Cardiac septum (tissue), 1 donor: Measurements from ENCODE around the gene CCSER2. TPM values are rescaled to one million over a fixed set of nuclear protein-coding genes. Genes with fewer than 3 reads are reported as not detected.

Experiments
- DNase-seq: peaks from one replicate; pipeline ENCODE4 v3.0.0-alpha.2; 2020; ENCODE audit warnings: low spot score
- intact Hi-C: fragments of 100-400 bp; cut with DNase I; formaldehyde crosslinking; loops from one replicate; pipeline ENCODE4 v1.14.0; 2022
- total RNA-seq: library from RNA; stranded (reverse); fragmentation: NEBNext Ultra II Directional; extraction: Animal tissue kit (Norgen Biotek cat#: 25700); gene quantifications from one replicate; pipeline ENCODE4 v1.2.1, GENCODE V29; 2021
- donor health status: DM: no; HTN: no; CAD: no.

Gene CCSER2
- total RNA-seq, 1 donor from 2014 or later, result 193 TPM

DNA sequence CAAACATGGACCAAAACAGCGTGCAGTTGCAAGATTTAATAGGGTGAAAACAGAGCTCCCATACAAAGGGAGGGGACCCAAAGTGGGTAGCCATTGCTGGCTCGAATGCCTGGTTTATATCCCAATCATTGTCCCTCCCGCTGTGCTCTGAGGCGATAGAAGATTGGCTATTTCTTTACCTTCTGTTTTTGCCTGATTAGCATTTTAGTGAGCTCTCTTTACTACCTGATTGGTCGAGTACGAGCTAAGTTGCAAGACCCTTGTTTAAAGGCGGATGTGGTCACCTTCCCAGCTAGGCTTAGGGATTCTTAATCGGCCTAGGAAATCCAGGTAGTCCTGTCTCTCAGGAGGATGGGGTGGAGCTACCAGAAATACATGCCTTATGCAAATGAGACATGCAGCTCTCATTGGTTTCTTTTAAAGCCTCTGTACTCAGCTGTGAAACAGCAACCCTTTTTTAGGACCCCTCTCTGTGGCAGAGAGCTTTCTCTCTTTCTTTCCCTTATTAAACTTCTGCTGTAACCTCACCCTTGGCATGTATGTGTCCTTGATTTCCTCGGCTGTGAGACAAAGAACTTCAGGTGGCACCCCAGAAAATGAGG, 202.4 kb downstream of the CCSER2 start:
- intact Hi-C loops, result no loop called here
- DNase-seq, result no peak

- DNase-seq, result no peak
- intact Hi-C loops, result no loop called here
Observed at GRCh38 chr10:84531396-84531795, 203.0 kb downstream of the CCSER2 start.

- intact Hi-C loops, result no loop called here
- no peak for DNase-seq
Observed at GRCh38 chr10:84534168-84534567, 205.8 kb downstream of the CCSER2 start.

GRCh38 chr10:84537447-84537931, 209.1 kb downstream of the CCSER2 start:
- no peak for DNase-seq
- intact Hi-C loops, result loop anchor here (1.0 to 5.0 kb wide), 3 partner anchors 110 to 273 kb away; no protein-coding TSS in a partner anchor

GRCh38 chr10:84538036-84538435, 209.6 kb downstream of the CCSER2 start:
- intact Hi-C loops, result loop anchor here (5.0 kb wide), 1 partner anchor 111 kb away; no protein-coding TSS in a partner anchor
- no peak for DNase-seq

GRCh38 chr10:84539216-84539615, 210.8 kb downstream of the CCSER2 start:
- DNase-seq, result no peak
- intact Hi-C loops, result loop anchor here (5.0 kb wide), 1 partner anchor 112 kb away; no protein-coding TSS in a partner anchor

DNA sequence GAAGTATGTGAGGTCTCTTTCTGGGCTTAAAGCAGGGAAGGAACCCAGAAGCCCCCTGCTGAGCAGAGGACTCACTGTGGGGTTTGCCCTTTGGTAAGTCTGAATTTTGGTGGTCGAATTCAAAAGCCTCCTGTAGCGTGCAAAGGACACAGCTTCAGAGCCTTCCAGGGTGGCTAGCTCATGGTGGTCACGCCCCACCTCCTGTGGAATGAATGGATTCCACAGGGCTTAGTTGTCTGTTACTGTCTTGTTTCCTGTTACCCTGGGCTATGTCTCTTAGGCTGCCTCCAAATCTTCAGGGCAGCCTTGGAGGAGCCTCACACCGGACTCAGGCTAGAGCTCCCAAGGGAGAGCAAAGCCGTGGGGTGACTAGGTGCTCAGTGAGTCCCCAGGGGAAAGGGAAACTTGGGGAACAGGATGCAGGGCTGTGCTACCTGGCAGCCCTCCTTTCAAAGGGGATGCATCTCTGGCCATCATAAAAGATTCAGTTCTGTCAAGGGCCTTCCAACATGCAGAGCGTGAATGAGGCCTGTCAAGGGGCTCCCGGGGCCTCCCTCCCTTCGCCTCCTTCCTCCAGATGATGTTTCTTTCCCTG, 211.7 kb downstream of the CCSER2 start:
- no peak for DNase-seq
- intact Hi-C loops, result no loop called here

GRCh38 chr10:84540617-84541288, 212.4 kb downstream of the CCSER2 start:
- intact Hi-C loops, result no loop called here
- no peak for DNase-seq

- DNase-seq, result no peak
- intact Hi-C loops, result no loop called here
Observed at GRCh38 chr10:84541289-84541637, 212.9 kb downstream of the CCSER2 start.

- intact Hi-C loops, result no loop called here
- DNase-seq, result no peak
Observed at GRCh38 chr10:84542522-84543490, 214.4 kb downstream of the CCSER2 start.

GRCh38 chr10:84543948-84544347, 215.6 kb downstream of the CCSER2 start:
- intact Hi-C loops, result no loop called here

DNA sequence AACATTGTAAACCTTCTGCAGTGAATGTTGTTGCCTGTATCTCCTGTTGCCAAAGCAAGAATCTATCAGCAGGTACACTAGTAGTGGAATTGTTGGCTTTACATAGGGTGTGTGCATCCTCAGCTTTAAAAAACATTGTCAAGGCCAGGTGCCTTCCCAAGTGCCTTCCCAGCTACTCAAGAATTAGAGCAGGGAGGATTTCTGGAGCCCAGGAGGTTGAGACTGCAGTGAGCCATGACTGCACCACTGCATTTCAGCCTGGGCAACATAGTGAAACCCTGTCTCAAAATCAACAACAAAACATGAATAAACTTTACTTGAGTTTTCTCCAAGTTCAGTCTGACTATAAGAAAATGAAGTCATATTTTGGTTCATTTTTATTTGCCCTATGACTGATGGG, 217.3 kb downstream of the CCSER2 start:
- no peak for DNase-seq
- intact Hi-C loops, result no loop called here

More at GRCh38 chr10:84543948-84544347, 215.6 kb downstream of the CCSER2 start:
- no peak for DNase-seq

DNA sequence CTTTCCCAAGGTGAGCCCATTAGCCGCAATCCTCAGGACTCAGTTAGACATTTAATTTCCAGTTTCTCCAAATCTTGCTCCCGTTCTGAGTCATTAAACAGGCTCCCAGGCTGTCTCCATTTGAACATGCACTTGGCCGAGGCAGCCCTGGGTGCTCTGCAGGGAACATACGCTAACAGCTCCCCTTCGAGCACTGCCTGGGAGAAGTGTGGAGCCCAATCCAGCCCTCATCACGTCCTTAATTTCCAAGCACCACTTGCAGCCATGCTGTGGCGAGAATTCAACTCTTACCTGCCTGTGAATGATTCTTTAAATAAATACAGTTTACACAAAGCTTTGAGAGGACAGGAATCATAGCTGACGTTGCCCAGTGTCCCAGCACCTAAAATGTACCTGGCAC, 218.2 kb downstream of the CCSER2 start:
- intact Hi-C loops, result no loop called here
- no peak for DNase-seq

- DNase-seq, result no peak
- intact Hi-C loops, result no loop called here
Observed at GRCh38 chr10:84547616-84548015, 219.2 kb downstream of the CCSER2 start.

DNA sequence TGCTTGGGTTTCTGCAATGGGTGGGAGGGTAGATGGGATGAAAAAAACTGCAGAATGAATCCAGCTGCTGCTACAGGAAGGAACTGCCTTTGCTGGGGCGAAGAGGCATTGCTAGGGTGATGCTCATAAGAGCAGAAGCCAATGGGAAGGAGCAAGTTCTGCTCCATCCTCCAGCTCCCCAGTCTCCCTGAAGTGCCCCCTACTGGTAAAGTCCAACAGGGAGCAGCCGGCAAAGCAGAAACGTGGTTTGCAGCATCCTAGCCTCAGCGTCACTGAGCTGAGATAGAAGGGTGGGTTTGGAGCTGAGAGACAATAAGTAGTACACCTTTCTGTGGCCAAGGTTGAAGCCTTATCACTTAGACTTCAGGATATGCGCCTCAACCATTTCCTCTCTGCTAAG, 220.5 kb downstream of the CCSER2 start:
- no peak for DNase-seq
- intact Hi-C loops, result no loop called here

- no peak for DNase-seq
- intact Hi-C loops, result no loop called here
Observed at GRCh38 chr10:84549368-84550165, 221.2 kb downstream of the CCSER2 start.

GRCh38 chr10:84550756-84551436, 222.5 kb downstream of the CCSER2 start:
- no peak for DNase-seq
- intact Hi-C loops, result no loop called here

GRCh38 chr10:84551437-84552120, 223.2 kb downstream of the CCSER2 start:
- no peak for DNase-seq
- intact Hi-C loops, result no loop called here
